OCI-LY1 (cell line): ENCODE data around the gene KAT6B.

Experiments
- H2AFZ ChIP-seq: fragments of 200-600 bp; sonication (generic), shearing (Covaris generic); 2 replicates; pipeline ENCODE4 v1.6.0; 2014; ENCODE audit warnings: antibody characterized with exemption, mild to moderate bottlenecking, low read length
- H3F3A ChIP-seq: fragments of 200-600 bp; sonication (generic), shearing (Covaris generic); 2 replicates; pipeline ENCODE4 v1.6.0; 2014; ENCODE audit warnings: mild to moderate bottlenecking, antibody characterized with exemption, low read length, moderate library complexity; ENCODE audit not compliant: insufficient read depth
- H3K27ac ChIP-seq: fragments of 200-600 bp; sonication (generic); 2 replicates; pipeline ENCODE4 v1.5.1; 2014; ENCODE audit warnings: low read length, mixed run types, mild to moderate bottlenecking, low read depth; ENCODE audit not compliant: poor library complexity, severe bottlenecking
- H3K27me3 ChIP-seq: fragments of 200-600 bp; sonication (generic); 2 replicates; pipeline ENCODE4 v1.6.0; 2014; ENCODE audit warnings: antibody characterized with exemption, mild to moderate bottlenecking, low read length, moderate library complexity; ENCODE audit not compliant: insufficient read depth
- H3K36me3 ChIP-seq: fragments of 200-600 bp; sonication (generic); 2 replicates; pipeline ENCODE4 v1.6.1; 2014; ENCODE audit warnings: mild to moderate bottlenecking, antibody characterized with exemption, low read length, moderate library complexity, mixed read lengths; ENCODE audit not compliant: insufficient read depth
- H3K4me1 ChIP-seq: fragments of 200-600 bp; sonication (generic); 2 replicates; pipeline ENCODE4 v1.5.1; 2014; ENCODE audit warnings: mild to moderate bottlenecking, low read length, moderate library complexity; ENCODE audit not compliant: insufficient read depth, severe bottlenecking
- H3K4me2 ChIP-seq: fragments of 200-600 bp; sonication (generic), shearing (Covaris generic); 2 replicates; pipeline ENCODE4 v1.6.1; 2014; ENCODE audit warnings: low read length
- H3K4me3 ChIP-seq: fragments of 200-600 bp; sonication (generic); 2 replicates; pipeline ENCODE4 v1.5.1; 2014; ENCODE audit warnings: low read length, low read depth, mild to moderate bottlenecking, mixed read lengths; ENCODE audit not compliant: poor library complexity, severe bottlenecking
- H3K79me2 ChIP-seq: fragments of 200-600 bp; shearing (Covaris generic); 2 replicates; pipeline ENCODE4 v1.6.1; 2016; ENCODE audit warnings: mixed run types, low read length, mixed read lengths; ENCODE audit not compliant: insufficient read depth
- H3K9ac ChIP-seq: fragments of 200-600 bp; sonication (generic), shearing (Covaris generic); 2 replicates; pipeline ENCODE4 v1.6.1; 2014; ENCODE audit warnings: mild to moderate bottlenecking, low read length, mixed read lengths
- H3K9me2 ChIP-seq: fragments of 200-600 bp; sonication (generic), shearing (Covaris generic); 2 replicates; pipeline ENCODE4 v1.6.1; 2014; ENCODE audit warnings: low read depth, mild to moderate bottlenecking, low read length, mixed read lengths
- H3K9me3 ChIP-seq: fragments of 200-600 bp; shearing (Covaris generic); 2 replicates; pipeline ENCODE4 v1.6.1; 2014; ENCODE audit warnings: low read length, mixed read lengths
- H4K20me1 ChIP-seq: fragments of 200-600 bp; sonication (generic), shearing (Covaris generic); 2 replicates; pipeline ENCODE4 v1.6.0; 2016; ENCODE audit warnings: mild to moderate bottlenecking, low read length; ENCODE audit not compliant: insufficient read depth
- EZH2 ChIP-seq: fragments of 200-600 bp; sonication (generic), shearing (Covaris generic); IDR thresholded peaks from 2 replicates; pipeline ENCODE4 v1.8.0; 2017; ENCODE audit warnings: borderline replicate concordance, mixed run types, mild to moderate bottlenecking, antibody characterized with exemption, low read length, moderate library complexity, mixed read lengths
- TF ChIP-seq, protein P1 (sequence below): fragments of 200-600 bp; sonication (generic), shearing (Covaris generic); IDR thresholded peaks from 2 replicates; pipeline ENCODE4 v1.5.1; 2017; ENCODE audit warnings: mild to moderate bottlenecking, antibody characterized with exemption, low read length, moderate library complexity, mixed read lengths

The KAT6B gene

DNA sequence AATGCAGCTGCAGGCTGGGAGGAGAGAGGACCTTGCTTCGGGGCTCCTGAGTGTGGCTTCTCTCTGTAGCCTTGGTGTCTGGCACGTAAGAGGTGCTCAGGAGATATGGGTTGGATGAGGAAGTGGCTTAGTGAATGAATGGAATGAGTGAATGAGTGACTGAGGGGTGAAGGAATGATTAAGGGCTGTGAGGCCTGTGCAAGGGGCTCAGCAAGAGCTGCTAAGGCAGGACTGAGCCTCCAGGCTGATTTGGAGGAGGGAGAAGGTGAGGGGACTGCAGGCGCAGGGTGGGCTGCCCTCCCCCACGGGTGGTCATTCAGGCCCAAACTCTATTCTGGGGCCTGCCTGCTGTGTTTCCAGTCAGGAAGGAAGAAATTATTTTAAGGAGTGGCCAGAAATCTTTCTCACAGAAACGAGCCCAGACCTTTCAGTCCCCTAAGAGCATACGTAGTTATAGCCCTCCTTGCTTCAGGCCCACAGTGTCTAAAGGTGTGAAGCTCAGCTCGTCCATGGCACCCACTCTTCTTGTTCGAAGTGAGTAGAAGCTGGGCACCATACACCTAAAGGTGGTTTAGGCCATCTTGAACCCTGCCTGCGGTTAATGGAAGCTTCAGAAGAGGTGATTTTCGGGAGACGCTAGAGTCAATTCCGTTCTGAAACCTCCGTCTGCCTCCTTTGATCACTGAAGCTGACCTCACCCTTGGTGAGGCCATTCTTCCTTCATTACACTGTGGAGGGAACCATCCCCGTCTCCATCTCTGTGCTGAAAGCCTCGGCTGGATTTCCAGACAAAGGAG, 235.5 kb downstream of the KAT6B start:
- no peak overlapping the region for H2AFZ ChIP-seq
- H3K9ac ChIP-seq, result no peak overlapping the region

DNA sequence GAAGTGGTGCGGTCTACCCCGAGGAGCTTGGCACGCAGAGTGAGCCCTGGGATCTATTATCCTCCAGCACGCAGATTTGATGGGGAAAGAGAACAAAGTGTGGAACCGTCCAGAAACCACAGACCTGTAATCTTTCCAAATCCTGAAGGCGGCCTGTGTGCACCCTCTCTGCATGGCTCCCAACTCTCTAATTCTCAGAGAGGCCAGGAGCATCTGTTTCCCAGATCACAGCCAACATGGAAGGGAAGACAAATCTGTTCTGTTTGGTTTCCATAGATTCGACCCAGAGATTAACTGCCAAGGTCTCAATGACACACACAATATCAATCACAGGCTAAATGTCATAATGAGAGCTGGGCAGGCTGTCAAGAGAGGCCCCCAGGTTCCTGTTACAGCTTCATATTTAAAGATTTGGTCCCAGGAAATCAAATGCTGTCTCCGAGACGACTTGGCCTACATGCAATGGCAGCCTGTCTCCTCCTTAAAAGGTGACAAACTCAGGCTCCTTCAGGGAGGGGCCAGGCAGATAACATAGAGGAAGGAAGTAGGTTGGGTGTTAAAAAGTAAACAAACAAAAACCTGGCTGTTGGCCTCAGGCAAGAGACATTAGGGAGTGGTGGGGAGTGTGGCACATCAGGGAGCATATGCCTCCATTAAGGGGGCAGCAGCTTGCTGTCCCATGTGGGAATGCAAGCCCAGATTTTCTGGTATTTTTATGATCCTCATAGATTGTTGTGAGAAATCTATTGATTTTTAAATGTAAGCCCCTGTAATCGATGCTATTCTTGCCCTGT, 236.3 kb downstream of the KAT6B start:
- no peaks in the 10 kb centered on the region for H3K9me2 ChIP-seq
- no peak overlapping the region for H3K9ac ChIP-seq
- H3K27me3 ChIP-seq, result no peaks in the 10 kb centered on the region
- no peaks in the 10 kb centered on the region for H4K20me1 ChIP-seq
- no peak overlapping the region for H3K27ac ChIP-seq
- no peak overlapping the region for H3K4me3 ChIP-seq
- peaks cover 5% of the 10 kb centered on the region for H3K4me1 ChIP-seq
- H2AFZ ChIP-seq, result no peak overlapping the region
- no peak overlapping the region for H3K4me2 ChIP-seq
- no peaks in the 10 kb centered on the region for H3F3A ChIP-seq
- no peaks in the 10 kb centered on the region for H3K9me3 ChIP-seq
- no peaks in the 10 kb centered on the region for H3K79me2 ChIP-seq
- no peaks in the 10 kb centered on the region for H3K36me3 ChIP-seq
- TF ChIP-seq, protein P1, sequence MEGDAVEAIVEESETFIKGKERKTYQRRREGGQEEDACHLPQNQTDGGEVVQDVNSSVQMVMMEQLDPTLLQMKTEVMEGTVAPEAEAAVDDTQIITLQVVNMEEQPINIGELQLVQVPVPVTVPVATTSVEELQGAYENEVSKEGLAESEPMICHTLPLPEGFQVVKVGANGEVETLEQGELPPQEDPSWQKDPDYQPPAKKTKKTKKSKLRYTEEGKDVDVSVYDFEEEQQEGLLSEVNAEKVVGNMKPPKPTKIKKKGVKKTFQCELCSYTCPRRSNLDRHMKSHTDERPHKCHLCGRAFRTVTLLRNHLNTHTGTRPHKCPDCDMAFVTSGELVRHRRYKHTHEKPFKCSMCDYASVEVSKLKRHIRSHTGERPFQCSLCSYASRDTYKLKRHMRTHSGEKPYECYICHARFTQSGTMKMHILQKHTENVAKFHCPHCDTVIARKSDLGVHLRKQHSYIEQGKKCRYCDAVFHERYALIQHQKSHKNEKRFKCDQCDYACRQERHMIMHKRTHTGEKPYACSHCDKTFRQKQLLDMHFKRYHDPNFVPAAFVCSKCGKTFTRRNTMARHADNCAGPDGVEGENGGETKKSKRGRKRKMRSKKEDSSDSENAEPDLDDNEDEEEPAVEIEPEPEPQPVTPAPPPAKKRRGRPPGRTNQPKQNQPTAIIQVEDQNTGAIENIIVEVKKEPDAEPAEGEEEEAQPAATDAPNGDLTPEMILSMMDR, result no peak
- TF ChIP-seq EZH2, result no peak

More for the DNA sequence above, 235.5 kb downstream of the KAT6B start:
- Histone ChIP-seq H3K27ac (no peak overlapping the region), H4K20me1 (no peaks in the 10 kb centered on the region), H3K4me3 (no peak overlapping the region), H3K4me1 (peaks cover 5% of the 10 kb centered on the region), H3K79me2 (no peaks in the 10 kb centered on the region), H3F3A (no peaks in the 10 kb centered on the region), H3K9me3 (no peaks in the 10 kb centered on the region), H3K9me2 (no peaks in the 10 kb centered on the region), H3K36me3 (no peaks in the 10 kb centered on the region), H3K27me3 (no peaks in the 10 kb centered on the region), H3K4me2 (no peak overlapping the region)
- no peak for TF ChIP-seq EZH2
- TF ChIP-seq, protein P1, result no peak

DNA sequence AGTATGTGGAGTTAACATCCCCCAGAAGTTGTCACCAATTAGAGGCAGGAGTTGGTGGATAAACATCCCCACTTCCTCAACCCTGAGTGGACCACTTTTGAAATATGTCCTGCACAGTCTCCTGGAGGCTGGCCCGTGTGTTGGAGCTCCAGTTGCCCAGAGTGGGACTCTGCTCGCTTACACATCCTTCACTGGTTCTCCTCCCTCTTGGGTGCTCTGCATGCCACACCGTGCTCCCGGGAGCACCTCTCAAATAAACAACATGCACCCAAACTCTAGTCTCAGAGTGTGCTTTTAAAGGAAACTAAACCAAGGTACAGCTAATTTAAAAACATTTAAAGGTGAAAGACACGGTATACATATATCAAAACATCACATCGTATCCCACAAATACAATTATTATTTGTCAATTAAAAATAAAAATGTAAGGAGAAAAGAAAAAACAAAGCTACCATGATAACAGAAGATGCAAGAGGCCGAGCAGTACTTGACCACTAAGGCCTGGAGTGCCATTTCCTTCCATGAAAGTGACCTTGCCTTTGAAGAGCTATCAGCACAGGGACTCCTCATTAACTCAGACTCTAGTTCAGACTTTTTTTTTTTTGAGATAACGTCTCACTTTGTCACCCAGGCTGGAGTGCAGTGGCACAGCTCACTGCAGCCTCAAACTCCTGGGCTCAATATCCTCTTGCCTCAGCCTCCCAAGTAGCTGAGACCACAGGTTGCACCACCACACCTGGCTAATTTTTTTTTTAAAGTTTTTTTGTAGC, 237.2 kb downstream of the KAT6B start:
- no peaks in the 10 kb centered on the region; the same call in 1 of the 2 replicates for H3K36me3 ChIP-seq
- H3K79me2 ChIP-seq, result no peaks in the 10 kb centered on the region
- no peak overlapping the region for H3K27ac ChIP-seq
- H3K9me3 ChIP-seq, result no peaks in the 10 kb centered on the region
- H3K9me2 ChIP-seq, result no peaks in the 10 kb centered on the region
- H3K4me3 ChIP-seq, result no peak overlapping the region
- no peaks in the 10 kb centered on the region for H3F3A ChIP-seq
- no peak for TF ChIP-seq EZH2
- TF ChIP-seq, protein P1, result no peak
- H3K9ac ChIP-seq, result no peak overlapping the region
- no peak overlapping the region for H3K4me2 ChIP-seq
- H2AFZ ChIP-seq, result no peak overlapping the region
- H3K4me1 ChIP-seq, result peaks cover 5% of the 10 kb centered on the region
- no peaks in the 10 kb centered on the region for H3K27me3 ChIP-seq
- H4K20me1 ChIP-seq, result no peaks in the 10 kb centered on the region
